Midbrain (tissue), 1 donor: Measurements from ENCODE around the gene RTEL1.

Experiments used
- DNase-seq: peaks from one replicate; lab custom pipeline; 2025; lab: John Stamatoyannopoulos, UW

Gene RTEL1

GRCh38 chr20:63690003-63690897, 32.1 kb downstream of the RTEL1 start:
- no peak for DNase-seq

- DNase-seq: no peak
Measured at GRCh38 chr20:63690898-63691710, 33.0 kb downstream of the RTEL1 start.

GRCh38 chr20:63691711-63692435, 33.8 kb downstream of the RTEL1 start:
- DNase-seq: no peak

DNA sequence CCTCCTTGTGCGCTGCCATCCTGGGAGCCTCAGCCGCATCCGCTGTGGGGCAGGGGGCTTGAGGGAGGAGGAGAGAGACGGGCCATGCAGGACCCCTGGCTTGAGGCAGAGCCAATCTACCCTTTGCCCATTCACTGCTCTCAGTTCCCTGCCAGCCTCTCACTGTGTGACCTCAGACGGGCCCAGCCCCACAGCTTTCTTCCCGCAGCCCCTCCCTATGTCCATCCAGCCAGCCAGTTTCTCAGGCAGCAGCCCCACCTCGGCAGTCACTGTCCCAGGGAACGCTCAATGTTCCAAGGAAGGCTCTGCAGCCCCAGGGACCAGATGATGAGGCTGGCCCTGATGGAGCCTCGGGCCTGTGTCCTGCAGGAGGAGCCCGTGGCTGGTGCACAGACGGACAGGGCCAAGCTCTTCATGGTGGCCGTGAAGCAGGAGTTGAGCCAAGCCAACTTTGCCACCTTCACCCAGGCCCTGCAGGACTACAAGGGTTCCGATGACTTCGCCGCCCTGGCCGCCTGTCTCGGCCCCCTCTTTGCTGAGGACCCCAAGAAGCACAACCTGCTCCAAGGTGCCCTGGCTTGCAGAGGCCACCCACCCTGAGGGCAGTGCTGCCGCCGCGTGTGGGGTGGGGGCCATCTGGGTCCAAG, 34.4 kb downstream of the RTEL1 start:
- DNase-seq: no peak

DNA sequence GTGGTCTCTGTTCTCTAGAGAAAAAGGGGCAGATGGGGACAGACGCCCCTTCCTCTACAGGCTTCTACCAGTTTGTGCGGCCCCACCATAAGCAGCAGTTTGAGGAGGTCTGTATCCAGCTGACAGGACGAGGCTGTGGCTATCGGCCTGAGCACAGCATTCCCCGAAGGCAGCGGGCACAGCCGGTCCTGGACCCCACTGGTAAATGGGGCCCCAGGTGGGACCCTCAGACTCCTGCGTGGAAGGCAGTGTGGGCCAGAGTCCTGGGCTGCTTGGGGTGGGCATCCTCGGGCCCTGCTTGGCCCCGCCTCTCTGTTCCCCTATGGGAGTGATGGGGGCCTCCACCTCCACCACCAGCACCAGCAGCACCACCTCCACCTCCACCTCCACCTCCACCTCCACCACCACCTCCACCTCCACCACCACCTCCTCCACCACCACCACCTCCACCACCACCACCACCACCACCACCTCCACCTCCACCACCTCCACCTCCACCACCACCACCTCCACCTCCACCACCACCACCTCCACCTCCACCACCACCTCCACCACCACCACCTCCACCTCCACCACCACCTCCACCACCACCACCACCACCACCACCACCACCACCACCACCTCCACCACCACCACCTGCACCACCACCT, 35.1 kb downstream of the RTEL1 start:
- DNase-seq: no peak

- no peak for DNase-seq
Measured at GRCh38 chr20:63693733-63694583, 35.8 kb downstream of the RTEL1 start.

DNA sequence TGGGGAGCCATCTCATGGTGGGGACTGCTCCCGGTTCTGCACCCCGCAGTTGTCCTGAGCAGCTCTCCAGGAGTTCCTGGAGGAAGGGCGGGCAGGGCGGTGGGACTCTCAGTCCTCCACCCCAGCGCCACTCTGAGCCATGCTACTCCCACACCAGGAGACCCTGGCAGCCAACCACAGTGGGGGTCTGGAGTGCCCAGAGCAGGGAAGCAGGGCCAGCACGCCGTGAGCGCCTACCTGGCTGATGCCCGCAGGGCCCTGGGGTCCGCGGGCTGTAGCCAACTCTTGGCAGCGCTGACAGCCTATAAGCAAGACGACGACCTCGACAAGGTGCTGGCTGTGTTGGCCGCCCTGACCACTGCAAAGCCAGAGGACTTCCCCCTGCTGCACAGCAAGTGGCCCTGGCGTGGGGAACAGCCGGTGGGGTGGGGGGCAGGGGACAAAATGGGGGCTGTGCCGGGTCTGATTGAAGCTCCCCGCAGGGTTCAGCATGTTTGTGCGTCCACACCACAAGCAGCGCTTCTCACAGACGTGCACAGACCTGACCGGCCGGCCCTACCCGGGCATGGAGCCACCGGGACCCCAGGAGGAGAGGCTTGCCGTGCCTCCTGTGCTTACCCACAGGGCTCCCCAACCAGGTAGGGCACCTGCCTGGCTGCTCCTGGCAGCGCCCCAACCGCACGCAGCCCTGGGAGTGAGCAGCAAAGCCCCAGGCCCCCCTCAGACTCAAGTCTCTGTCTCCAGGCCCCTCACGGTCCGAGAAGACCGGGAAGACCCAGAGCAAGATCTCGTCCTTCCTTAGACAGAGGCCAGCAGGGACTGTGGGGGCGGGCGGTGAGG, 36.7 kb downstream of the RTEL1 start:
- DNase-seq: no peak

GRCh38 chr20:63695424-63696305, 37.6 kb downstream of the RTEL1 start:
- DNase-seq: no peak

DNA sequence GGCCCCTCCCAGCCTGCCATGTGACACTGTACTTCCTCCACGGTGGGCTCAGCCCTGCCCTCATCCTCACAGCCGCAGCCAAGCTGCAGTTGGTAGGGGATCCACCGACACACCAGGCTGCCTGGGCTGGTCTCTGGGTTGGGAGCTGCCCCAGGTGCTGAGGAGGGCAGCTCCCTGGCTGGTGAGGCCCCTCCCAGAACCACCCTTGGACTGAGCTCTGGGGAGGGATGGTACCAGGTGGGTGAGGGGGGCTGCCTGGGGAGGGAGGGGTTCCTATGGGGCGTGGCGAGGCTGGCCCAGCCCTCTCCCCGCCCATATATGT, 38.2 kb downstream of the RTEL1 start:
- no peak for DNase-seq

- no peak for DNase-seq
Measured at GRCh38 chr20:63696628-63697356, 38.7 kb downstream of the RTEL1 start, which contains the start of gene TNFRSF6B. TSS of gene TNFRSF6B (plus strand) at chr20:63696652. CDS start at chr20:63696768, 116 bp downstream.

- no peak for DNase-seq
Measured at GRCh38 chr20:63697357-63697867, 39.3 kb downstream of the RTEL1 start.

DNA sequence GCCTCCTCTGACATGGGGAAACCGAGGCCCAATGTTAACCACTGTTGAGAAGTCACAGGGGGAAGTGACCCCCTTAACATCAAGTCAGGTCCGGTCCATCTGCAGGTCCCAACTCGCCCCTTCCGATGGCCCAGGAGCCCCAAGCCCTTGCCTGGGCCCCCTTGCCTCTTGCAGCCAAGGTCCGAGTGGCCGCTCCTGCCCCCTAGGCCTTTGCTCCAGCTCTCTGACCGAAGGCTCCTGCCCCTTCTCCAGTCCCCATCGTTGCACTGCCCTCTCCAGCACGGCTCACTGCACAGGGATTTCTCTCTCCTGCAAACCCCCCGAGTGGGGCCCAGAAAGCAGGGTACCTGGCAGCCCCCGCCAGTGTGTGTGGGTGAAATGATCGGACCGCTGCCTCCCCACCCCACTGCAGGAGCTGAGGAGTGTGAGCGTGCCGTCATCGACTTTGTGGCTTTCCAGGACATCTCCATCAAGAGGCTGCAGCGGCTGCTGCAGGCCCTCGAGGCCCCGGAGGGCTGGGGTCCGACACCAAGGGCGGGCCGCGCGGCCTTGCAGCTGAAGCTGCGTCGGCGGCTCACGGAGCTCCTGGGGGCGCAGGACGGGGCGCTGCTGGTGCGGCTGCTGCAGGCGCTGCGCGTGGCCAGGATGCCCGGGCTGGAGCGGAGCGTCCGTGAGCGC, 39.9 kb downstream of the RTEL1 start:
- no peak for DNase-seq

- DNase-seq: no peak
Measured at GRCh38 chr20:63698739-63699465, 40.8 kb downstream of the RTEL1 start.

DNA sequence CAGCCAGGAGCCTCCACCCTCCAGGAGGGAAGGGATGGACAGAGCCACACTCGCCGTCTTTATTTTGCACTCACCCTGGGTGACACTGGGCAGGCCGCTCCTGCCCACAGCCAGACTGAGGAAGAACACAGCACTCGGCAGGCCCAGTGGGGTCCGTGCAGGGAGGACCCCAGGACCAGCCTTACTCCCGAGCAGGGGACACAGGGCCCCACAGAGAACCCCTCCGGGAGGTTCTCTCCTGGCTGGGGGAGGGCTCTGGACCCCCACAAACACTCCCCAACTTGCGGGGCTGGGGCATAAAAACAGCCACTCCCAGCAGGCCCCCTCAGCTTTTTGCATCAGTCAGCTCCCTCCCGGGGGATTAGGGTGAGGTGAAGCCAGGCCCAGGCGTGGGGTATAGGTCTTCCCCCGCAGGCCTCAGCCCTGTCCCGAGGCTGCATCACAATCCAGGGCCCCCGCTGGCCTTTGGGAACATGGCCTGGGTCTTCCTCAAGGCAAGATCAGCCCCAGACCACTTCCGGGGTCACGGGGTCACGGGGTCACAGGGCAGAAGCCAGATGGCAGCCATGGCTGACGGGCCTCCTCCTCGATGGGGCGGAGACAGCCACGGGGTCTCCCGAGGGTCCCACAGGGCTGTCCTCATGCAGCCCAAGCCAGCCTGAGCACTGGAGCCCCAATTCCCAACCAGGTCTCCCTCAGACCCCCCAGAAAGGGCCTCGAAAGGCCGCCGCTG, 41.5 kb downstream of the RTEL1 start:
- no peak for DNase-seq

- no peak for DNase-seq
Measured at GRCh38 chr20:63700199-63701050, 42.3 kb downstream of the RTEL1 start.
